ENCODE measurements around the gene RPF1.

Gene RPF1

GRCh38 chr1:84488107-84488506 lies 9.0 kb downstream of the RPF1 start:
- no peak for TF ChIP-seq CTCF (IDR thresholded peaks at IDR 0.05; ENCODE audit: insufficient read depth, low read length, poor library complexity, severe bottlenecking)
- Histone ChIP-seq H3K4me3 (replicated peaks; ENCODE audit: low read depth, low read length) (no peak overlapping the region), H3K36me3 (ENCODE audit: control insufficient read depth, insufficient read depth, low read length) (peaks cover 3% of the 10 kb centered on the region), H3K27me3 (replicated peaks; ENCODE audit: control insufficient read depth, insufficient read depth, low read length) (no peaks in the 10 kb centered on the region)
- DNase-seq (ENCODE audit: extremely low read depth, insufficient read length), result no peak

- DNase-seq (ENCODE audit: extremely low read depth, insufficient read length), result no peak
- no peaks in the 10 kb centered on the region for H3K27me3 ChIP-seq (replicated peaks; ENCODE audit: control insufficient read depth, insufficient read depth, low read length)
- H3K36me3 ChIP-seq (ENCODE audit: control insufficient read depth, insufficient read depth, low read length), result peaks cover 3% of the 10 kb centered on the region
- TF ChIP-seq CTCF (IDR thresholded peaks at IDR 0.05; ENCODE audit: insufficient read depth, low read length, poor library complexity, severe bottlenecking), result no peak
- H3K4me3 ChIP-seq (replicated peaks; ENCODE audit: low read depth, low read length), result no peak overlapping the region
Observed at GRCh38 chr1:84489766-84490165, 10.7 kb downstream of the RPF1 start.

- H3K27me3 ChIP-seq (replicated peaks; ENCODE audit: control insufficient read depth, insufficient read depth, low read length), result no peaks in the 10 kb centered on the region
- peaks cover 3% of the 10 kb centered on the region for H3K36me3 ChIP-seq (ENCODE audit: control insufficient read depth, insufficient read depth, low read length)
- H3K4me3 ChIP-seq (replicated peaks; ENCODE audit: low read depth, low read length), result no peak overlapping the region
- no peak for TF ChIP-seq CTCF (IDR thresholded peaks at IDR 0.05; ENCODE audit: insufficient read depth, low read length, poor library complexity, severe bottlenecking)
- DNase-seq (ENCODE audit: extremely low read depth, insufficient read length), result no peak
Observed at GRCh38 chr1:84492726-84493125, 13.7 kb downstream of the RPF1 start.

GRCh38 chr1:84493747-84494146 lies 14.7 kb downstream of the RPF1 start:
- no peak for DNase-seq (ENCODE audit: extremely low read depth, insufficient read length)
- H3K27me3 ChIP-seq (replicated peaks; ENCODE audit: control insufficient read depth, insufficient read depth, low read length), result no peaks in the 10 kb centered on the region
- no peak overlapping the region for H3K4me3 ChIP-seq (replicated peaks; ENCODE audit: low read depth, low read length)
- TF ChIP-seq CTCF (IDR thresholded peaks at IDR 0.05; ENCODE audit: insufficient read depth, low read length, poor library complexity, severe bottlenecking), result no peak
- peaks cover 3% of the 10 kb centered on the region for H3K36me3 ChIP-seq (ENCODE audit: control insufficient read depth, insufficient read depth, low read length)

- Histone ChIP-seq H3K27me3 (replicated peaks; ENCODE audit: control insufficient read depth, insufficient read depth, low read length) (no peaks in the 10 kb centered on the region), H3K4me3 (replicated peaks; ENCODE audit: low read depth, low read length) (no peak overlapping the region), H3K36me3 (ENCODE audit: control insufficient read depth, insufficient read depth, low read length) (peaks cover 3% of the 10 kb centered on the region)
- no peak for TF ChIP-seq CTCF (IDR thresholded peaks at IDR 0.05; ENCODE audit: insufficient read depth, low read length, poor library complexity, severe bottlenecking)
- DNase-seq (ENCODE audit: extremely low read depth, insufficient read length), result no peak
Observed at GRCh38 chr1:84496498-84496897, 17.4 kb downstream of the RPF1 start.

- DNase-seq (ENCODE audit: extremely low read depth, insufficient read length), result no peak
- H3K4me3 ChIP-seq (replicated peaks; ENCODE audit: low read depth, low read length), result no peak overlapping the region
- H3K36me3 ChIP-seq (ENCODE audit: control insufficient read depth, insufficient read depth, low read length), result peaks cover 3% of the 10 kb centered on the region
- no peak for TF ChIP-seq CTCF (IDR thresholded peaks at IDR 0.05; ENCODE audit: insufficient read depth, low read length, poor library complexity, severe bottlenecking)
- H3K27me3 ChIP-seq (replicated peaks; ENCODE audit: control insufficient read depth, insufficient read depth, low read length), result no peaks in the 10 kb centered on the region
Observed at GRCh38 chr1:84497631-84498275, 18.7 kb downstream of the RPF1 start.

Measured in GM06990 (cell line).